ENCODE results near the gene RFTN1.

The RFTN1 gene

GRCh38 chr3:16504692-16505091 is 8.8 kb downstream of the RFTN1 start:
- H3K27ac ChIP-seq, result no peak overlapping the region
- H3K4me3 ChIP-seq, result no peak overlapping the region
- H3K27me3 ChIP-seq, result no peaks in the 10 kb centered on the region
- no peak for DNase-seq
- intact Hi-C loops (cut with DNase I; ENCODE audit: low total_unique reads), result no loop called here
- peaks cover 0 to 29% (median 4%) of the 10 kb centered on the region in 4 donors for H3K4me1 ChIP-seq
- H3K36me3 ChIP-seq, result peaks cover 0 to 7% (median 0%) of the 10 kb centered on the region in 3 donors
- no peaks in the 10 kb centered on the region for H3K9me3 ChIP-seq
- no peak for TF ChIP-seq CTCF (IDR thresholded peaks at IDR 0.05)

GRCh38 chr3:16504242-16504641 is 9.3 kb downstream of the RFTN1 start:
- TF ChIP-seq CTCF (IDR thresholded peaks at IDR 0.05), result no peak
- H3K27me3 ChIP-seq, result no peaks in the 10 kb centered on the region
- peaks cover 0 to 7% (median 0%) of the 10 kb centered on the region in 3 donors for H3K36me3 ChIP-seq
- H3K4me3 ChIP-seq, result no peak overlapping the region
- peaks cover 0 to 29% (median 4%) of the 10 kb centered on the region in 4 donors for H3K4me1 ChIP-seq
- intact Hi-C loops (cut with DNase I; ENCODE audit: low total_unique reads), result no loop called here
- H3K27ac ChIP-seq, result no peak overlapping the region
- DNase-seq, result no peak
- no peaks in the 10 kb centered on the region for H3K9me3 ChIP-seq

- Histone ChIP-seq H3K36me3 (peaks cover 0 to 7% (median 0%) of the 10 kb centered on the region in 3 donors), H3K27me3 (no peaks in the 10 kb centered on the region), H3K4me3 (no peak overlapping the region), H3K9me3 (no peaks in the 10 kb centered on the region), H3K4me1 (peaks cover 0 to 21% (median 3%) of the 10 kb centered on the region in 4 donors), H3K27ac (no peak overlapping the region)
- intact Hi-C loops (cut with DNase I; ENCODE audit: low total_unique reads), result no loop called here
- no peak for TF ChIP-seq CTCF (IDR thresholded peaks at IDR 0.05)
- DNase-seq, result no peak
These were observed 10.2 kb downstream of the RFTN1 start for GRCh38 chr3:16503191-16503776.

GRCh38 chr3:16502347-16502908 is 11.1 kb downstream of the RFTN1 start:
- peaks cover 0 to 7% (median 0%) of the 10 kb centered on the region in 3 donors for H3K36me3 ChIP-seq
- H3K4me3 ChIP-seq, result no peak overlapping the region
- H3K9me3 ChIP-seq, result no peaks in the 10 kb centered on the region
- no peak for DNase-seq
- no peaks in the 10 kb centered on the region for H3K27me3 ChIP-seq
- peaks cover 0 to 14% (median 0%) of the 10 kb centered on the region in 4 donors for H3K4me1 ChIP-seq
- no peak for TF ChIP-seq CTCF (IDR thresholded peaks at IDR 0.05)
- intact Hi-C loops (cut with DNase I; ENCODE audit: low total_unique reads), result no loop called here
- H3K27ac ChIP-seq, result no peak overlapping the region

GRCh38 chr3:16501376-16501775 is 12.1 kb downstream of the RFTN1 start:
- Histone ChIP-seq H3K27ac (no peak overlapping the region), H3K27me3 (no peaks in the 10 kb centered on the region), H3K36me3 (peaks cover 0 to 7% (median 0%) of the 10 kb centered on the region in 3 donors), H3K4me1 (peaks cover 0 to 16% (median 0%) of the 10 kb centered on the region in 4 donors), H3K9me3 (no peaks in the 10 kb centered on the region), H3K4me3 (no peak overlapping the region)
- no peak for DNase-seq
- TF ChIP-seq CTCF (IDR thresholded peaks at IDR 0.05), result no peak
- intact Hi-C loops (cut with DNase I; ENCODE audit: low total_unique reads), result no loop called here

Measured in tibial artery (tissue), 4 donors.